HG02884 (cell line): ENCODE measurements around the gene MINK1.
"Not testable (repeated sequence)": the region's sequence is repeated elsewhere in the genome, so short reads cannot be mapped to it uniquely, and the experiment has no call there.

Experiments used
- ATAC-seq: cut with Tn5 transposase; IDR thresholded peaks from one replicate; pipeline ENCODE4 v1.9.1; 2021; ENCODE audit warnings: mild to moderate bottlenecking, moderate library complexity; ENCODE audit not compliant: unreplicated experiment

MINK1 gene

GRCh38 chr17:4843321-4844000 is 10.3 kb downstream of the MINK1 start:
- no peak for ATAC-seq

- no peak for ATAC-seq
Measured at GRCh38 chr17:4845118-4845517, 12.0 kb downstream of the MINK1 start.

- no peak for ATAC-seq
Measured at GRCh38 chr17:4846635-4847390, 13.7 kb downstream of the MINK1 start.

- no peak for ATAC-seq
Measured at GRCh38 chr17:4849011-4849536, 15.9 kb downstream of the MINK1 start.

- no peak for ATAC-seq
Measured at GRCh38 chr17:4850246-4850645, 17.1 kb downstream of the MINK1 start.

- no peak for ATAC-seq
Measured at GRCh38 chr17:4851084-4851483, 17.9 kb downstream of the MINK1 start.

GRCh38 chr17:4852567-4853207 is 19.5 kb downstream of the MINK1 start:
- ATAC-seq = no peak

- no peak for ATAC-seq
Measured at GRCh38 chr17:4853208-4853671, 20.1 kb downstream of the MINK1 start.

- no peak for ATAC-seq
Measured at GRCh38 chr17:4854111-4854681, 21.1 kb downstream of the MINK1 start.

GRCh38 chr17:4856271-4856936 is 23.3 kb downstream of the MINK1 start:
- no peak for ATAC-seq

- ATAC-seq = no peak
Measured at GRCh38 chr17:4856937-4857314, 23.8 kb downstream of the MINK1 start.

- not testable (repeated sequence) for ATAC-seq
Measured at GRCh38 chr17:4857347-4857746, 24.2 kb downstream of the MINK1 start.

- no peak for ATAC-seq
Measured at GRCh38 chr17:4858068-4858881, 25.1 kb downstream of the MINK1 start.

GRCh38 chr17:4858882-4859260 is 25.7 kb downstream of the MINK1 start:
- ATAC-seq = no peak

- no peak for ATAC-seq
Measured at GRCh38 chr17:4859816-4860625, 26.9 kb downstream of the MINK1 start.

GRCh38 chr17:4860651-4861050 is 27.5 kb downstream of the MINK1 start:
- ATAC-seq = no peak

GRCh38 chr17:4861052-4861451 is 27.9 kb downstream of the MINK1 start:
- ATAC-seq = no peak

GRCh38 chr17:4862720-4863119 is 29.6 kb downstream of the MINK1 start:
- ATAC-seq = no peak

GRCh38 chr17:4863321-4863720 is 30.2 kb downstream of the MINK1 start:
- ATAC-seq = no peak
